Measurements from ENCODE around the gene CUL5.

DNA sequence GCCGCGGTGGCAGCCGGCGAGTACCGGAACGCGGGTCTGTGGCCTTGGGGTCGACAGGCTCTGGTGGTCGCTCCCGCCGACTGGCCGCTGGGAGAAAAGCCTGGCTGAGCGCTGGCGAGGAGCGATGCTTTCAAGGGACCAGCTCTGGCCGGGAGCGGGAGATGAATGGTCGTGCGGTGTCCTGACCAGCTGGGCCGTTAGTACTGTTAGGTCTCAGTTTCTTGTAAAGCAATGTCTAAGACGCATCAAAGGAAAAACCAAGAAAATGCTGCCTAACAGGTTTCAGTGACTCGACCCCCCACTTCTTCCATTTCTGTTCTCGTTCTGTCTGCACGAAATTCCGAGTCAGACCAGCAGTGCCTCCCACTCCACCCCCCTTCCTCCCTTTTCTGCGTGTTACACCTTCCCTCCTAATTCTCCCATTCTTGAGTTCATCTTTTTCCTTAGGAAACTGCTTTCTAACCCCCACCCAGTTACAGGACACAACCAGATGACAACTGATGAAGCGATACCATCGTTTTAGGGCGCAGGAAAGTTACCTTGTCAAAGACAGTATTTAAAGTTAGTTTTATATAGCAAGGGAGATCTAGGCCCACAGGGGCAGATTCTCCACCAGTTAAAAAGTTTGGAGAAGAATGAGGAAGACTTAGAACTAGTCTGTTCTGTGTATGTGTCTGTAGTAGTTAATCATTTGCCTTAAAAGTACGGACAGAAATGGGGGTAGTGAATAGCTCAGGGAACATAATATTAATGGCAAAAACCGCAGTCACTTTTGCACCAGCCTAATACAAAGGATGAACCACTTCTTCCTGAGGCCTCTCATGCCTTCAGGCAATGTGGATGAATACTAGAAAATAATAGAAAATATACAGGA, 1.0 kb downstream of the CUL5 start:
- no peak for TF ChIP-seq CTCF (IDR thresholded peaks at IDR 0.05)
- TF ChIP-seq POLR2A (IDR thresholded peaks at IDR 0.05), result no peak
